NCI-H1694 (cell line): ENCODE results near the gene GPR137C.
A peak's percentile ranks its signal among the peaks of the same experiment; 100 is the strongest.

ENCODE experiments used
- DNase-seq: peaks from one replicate; lab custom pipeline; 2025; lab: John Stamatoyannopoulos, UW

GPR137C gene

DNA sequence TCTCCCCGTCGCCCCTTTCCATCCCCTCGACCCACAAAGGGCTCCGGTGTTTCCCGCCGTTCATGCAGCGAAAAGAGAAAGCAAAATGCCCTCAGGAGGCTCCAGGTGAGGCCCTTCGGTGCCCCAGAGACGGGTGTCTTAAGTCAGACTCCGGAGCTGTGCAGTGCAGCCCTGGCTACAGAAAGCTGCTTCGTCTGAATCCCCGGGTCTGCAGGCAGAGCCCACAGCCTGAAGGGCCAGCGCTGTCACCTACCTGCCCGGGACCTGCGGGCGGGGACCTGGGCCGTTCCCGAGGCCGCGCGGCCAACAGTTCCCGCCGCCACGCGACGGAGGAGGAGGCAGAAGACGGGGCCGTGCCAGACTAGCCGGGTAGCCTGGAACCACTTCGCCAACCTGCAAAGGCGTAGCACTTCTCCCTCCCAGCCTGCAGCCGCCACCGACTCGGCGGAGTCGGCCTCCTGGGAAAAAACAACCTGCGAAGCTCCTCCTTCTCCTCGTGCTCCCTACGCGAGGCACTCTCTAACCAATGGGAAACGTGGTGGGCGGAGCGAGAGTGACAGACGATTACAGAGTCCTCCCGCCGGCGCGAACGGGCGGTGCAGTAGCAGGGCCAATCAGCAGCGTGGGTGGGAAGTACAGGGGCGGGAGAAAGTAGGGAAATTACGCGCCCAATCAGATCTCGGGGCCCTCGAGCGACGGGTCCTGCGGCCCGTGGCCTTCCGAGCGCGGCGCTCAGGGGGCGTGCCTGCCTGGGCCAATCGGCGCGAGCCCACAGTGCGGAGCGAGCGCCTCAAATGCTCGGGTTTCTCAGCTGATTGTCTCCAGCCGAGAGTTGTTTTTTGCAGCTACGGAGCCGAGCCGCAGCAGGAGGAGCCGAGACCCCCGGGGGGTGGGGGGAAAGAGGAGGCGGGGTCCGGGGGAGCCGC, at the start of gene GPR137C, which contains the start of gene TXNDC16:
TSS of gene GPR137C (plus strand) at position 774 of the 926 bp plus-strand sequence. CDS start 312 bp downstream, outside the sequence.
TSS of gene TXNDC16 (minus strand) at position 443 of the 926 bp plus-strand sequence. CDS start 8,948 bp downstream, outside the sequence.
- DNase-seq, result peak; percentile 100

- no peak for DNase-seq
Observed at GRCh38 chr14:52513249-52513648, 39.4 kb upstream of the GPR137C start.

DNA sequence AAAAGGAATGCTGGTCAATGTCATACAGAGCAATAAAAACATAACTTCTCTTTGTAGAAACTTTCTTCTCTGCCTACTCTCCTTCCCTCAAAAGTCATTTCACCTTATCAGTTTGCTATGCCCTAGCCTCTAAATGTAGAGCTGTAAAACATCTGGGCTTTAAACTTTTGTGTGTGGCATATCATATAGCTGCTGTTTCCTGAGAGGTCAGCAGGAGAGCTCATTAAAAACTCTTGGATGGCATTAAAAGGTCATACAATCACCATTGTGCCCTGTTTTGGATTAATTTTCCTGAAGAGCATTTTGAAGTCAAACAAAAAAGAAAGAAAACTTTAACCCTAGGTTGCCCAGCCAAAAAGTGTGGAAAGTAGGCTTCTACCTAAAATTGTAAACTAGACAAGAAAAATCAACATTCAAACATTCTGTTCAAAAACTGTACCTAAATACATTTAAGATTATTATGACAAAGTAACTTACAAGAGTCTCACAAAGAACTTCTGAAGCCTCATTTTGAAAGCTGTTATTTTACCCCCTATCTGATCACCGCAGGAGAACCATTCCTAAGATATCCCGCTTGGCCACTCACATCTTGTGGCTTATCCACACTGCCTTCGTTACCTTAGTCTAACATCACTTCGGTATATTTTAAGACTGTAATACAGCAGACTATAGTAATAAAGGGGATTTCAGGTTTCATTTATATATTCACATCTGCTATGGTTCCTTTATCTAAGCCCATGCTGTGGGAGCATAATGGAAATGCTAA, 38.4 kb upstream of the GPR137C start:
- DNase-seq, result no peak

- DNase-seq, result no peak
Observed at GRCh38 chr14:52522033-52522432, 30.6 kb upstream of the GPR137C start.

DNA sequence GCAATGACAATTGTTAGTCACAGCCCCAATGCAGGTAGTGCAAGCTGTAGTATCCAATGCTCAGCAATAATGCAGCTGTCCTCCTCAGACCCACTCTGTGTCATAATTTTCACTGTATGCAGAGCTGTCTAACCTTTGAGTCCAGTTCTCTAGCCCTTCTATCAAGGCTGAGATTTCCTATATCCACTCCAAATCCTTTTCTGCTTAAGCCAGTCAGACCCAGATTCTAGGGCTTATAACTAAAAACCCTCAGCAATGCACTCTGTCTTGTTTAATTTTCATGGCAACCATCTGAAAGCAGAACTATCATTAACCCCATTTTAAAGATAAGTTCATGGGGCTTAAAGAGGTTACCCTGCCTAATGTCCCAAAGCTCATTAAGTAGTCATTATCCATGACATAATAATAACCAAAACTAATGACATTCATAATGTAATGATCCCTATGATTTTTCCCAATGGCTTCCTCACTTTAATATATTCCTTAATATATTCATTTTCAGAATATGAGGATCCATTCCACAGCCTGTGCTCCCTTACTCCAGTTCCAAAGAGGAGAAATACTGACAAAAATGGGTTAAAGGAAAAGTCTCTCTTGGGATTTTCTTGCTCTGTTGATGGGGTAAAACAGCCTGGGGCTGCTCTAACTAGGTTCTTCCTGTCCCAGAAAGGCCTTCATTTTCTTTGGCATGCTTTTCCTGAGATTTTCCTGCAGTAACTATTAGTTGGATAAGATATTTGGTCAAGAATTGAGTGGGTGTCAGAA, 29.9 kb upstream of the GPR137C start:
- no peak for DNase-seq

DNA sequence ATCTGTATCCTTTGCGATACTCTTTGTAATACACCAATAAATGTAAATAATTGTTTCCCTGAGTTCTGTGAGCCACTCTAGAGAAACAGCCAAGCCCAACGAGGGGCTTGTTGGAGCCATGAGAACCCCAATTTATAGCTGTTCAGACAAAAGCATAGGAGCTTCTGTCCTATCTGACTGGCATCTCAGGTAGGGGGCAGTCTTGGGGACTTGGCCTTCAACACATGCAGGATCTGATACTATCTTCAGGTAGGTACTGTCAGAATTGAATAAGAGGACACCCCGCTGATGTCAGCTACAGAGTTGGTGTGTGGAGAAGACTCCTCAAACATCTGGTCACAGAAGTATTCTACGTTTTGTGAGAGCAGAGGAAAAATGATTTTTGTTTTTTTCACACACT, 25.6 kb upstream of the GPR137C start:
- DNase-seq, result no peak

DNA sequence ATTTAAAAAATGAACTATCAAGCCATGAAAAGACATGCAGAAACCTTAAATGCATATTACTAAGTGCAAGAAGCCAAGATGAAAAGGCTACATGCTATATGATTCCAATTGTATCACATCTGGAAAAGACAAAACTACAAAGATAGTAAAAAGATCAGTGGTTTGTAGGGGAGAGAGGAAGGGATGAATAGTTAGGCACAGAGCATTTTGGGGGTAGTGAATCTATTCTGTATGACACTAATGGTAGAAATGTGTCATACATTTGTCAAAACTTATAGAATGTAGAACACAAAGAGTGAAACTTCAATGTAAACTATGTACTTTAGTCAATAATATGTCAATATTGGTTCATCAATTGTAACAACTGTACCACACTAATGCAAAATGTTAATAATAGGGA, 21.2 kb upstream of the GPR137C start:
- no peak for DNase-seq

GRCh38 chr14:52536269-52536668, 16.4 kb upstream of the GPR137C start:
- DNase-seq, result no peak

- DNase-seq, result no peak
Observed at GRCh38 chr14:52538623-52539022, 14.0 kb upstream of the GPR137C start.

DNA sequence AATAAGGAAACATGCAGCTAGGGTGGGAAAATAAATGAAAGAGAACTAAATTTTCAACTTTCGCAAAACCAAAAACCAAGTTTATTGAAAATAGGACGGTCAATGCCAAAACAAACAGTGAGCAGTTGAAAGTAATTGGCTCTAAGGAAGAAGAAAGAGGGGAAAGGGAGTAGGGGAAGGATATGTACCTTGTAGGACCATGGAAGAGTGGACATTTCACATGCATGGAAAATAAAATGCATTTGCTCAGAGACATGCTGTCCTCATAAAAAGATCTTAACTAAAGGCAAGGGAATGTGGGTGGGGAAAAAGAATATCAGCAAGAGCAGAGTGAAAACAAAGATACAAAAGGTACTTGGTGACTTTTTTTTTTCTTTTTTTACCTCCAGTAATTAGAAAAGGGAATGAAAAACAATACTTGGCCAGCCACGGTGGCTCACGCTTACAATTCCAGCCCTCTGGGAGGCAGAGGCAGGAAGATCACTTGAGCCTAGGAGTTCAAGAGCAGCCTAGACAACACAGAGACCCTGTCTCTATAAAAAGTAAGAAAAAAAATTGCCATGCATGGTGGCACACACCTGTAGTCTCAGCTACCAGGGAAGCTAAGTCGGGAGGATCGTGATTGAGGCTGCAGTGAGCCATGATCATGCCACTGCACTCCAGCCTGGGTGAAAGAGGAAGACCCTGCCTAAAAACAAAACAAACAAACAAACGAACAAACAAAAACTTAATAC, 6.9 kb upstream of the GPR137C start:
- no peak for DNase-seq

- no peak for DNase-seq
Observed at GRCh38 chr14:52546318-52546670, 6.3 kb upstream of the GPR137C start.

GRCh38 chr14:52547027-52547426, 5.6 kb upstream of the GPR137C start:
- no peak for DNase-seq

- no peak for DNase-seq
Observed at GRCh38 chr14:52547526-52547925, 5.1 kb upstream of the GPR137C start.

- DNase-seq, result no peak
Observed at GRCh38 chr14:52550661-52551060, 2.0 kb upstream of the GPR137C start.

- DNase-seq, result no peak
Observed at GRCh38 chr14:52551205-52551604, 1.4 kb upstream of the GPR137C start.

DNA sequence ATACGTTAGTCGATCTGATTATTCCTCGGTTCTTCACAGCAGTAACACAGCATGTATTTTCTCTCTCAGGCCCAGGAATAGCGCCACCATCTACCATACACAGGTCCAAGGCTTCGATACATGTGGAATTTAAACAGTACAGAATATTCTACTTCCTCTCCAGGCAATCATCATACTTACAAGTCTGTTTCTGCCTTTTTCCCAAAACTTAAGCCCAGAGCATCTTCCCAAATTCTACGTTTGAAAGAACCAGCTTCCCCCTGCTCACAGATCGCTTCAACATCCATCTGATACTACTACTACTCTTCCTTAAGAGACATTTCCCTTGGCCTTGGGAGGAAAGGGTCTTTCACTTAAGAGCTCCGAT, 957 bp upstream of the GPR137C start:
- peak; percentile 35 for DNase-seq

DNA sequence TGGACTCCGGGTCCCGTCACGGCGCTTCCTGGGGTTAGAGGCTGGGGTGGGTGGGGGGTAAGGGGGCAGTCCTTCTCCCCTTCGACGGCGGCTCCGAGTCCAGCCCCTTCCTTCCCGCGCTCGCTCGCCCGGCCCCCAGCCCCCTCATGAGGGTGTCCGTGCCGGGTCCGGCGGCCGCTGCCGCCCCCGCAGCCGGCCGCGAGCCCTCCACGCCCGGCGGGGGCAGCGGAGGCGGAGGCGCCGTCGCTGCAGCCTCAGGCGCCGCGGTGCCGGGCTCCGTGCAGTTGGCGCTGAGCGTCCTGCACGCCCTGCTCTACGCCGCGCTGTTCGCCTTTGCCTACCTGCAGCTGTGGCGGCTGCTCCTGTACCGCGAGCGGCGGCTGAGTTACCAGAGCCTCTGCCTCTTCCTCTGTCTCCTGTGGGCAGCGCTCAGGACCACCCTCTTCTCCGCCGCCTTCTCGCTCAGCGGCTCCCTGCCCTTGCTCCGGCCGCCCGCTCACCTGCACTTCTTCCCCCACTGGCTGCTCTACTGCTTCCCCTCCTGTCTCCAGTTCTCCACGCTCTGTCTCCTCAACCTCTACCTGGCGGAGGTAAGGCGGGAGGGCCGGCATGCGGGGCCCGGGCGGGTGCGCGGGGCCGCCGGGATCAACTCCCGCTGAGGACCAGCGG, 500 bp downstream of the GPR137C start:
- no peak for DNase-seq

GRCh38 chr14:52553671-52554575, 1.3 kb downstream of the GPR137C start:
- peak; percentile 85 for DNase-seq

GRCh38 chr14:52558688-52559087, 6.1 kb downstream of the GPR137C start:
- no peak for DNase-seq

- DNase-seq, result no peak
Observed at GRCh38 chr14:52563120-52563519, 10.5 kb downstream of the GPR137C start.
